Tibial artery (tissue), 4 donors: ENCODE data around the gene AMIGO3.

Experiments
- DNase-seq, 2 donors: peaks; one replicate each; pipeline ENCODE4 v3.0.0-alpha.2; 2019
- H3K27ac ChIP-seq, 2 donors: fragments of 200-600 bp; sonication (generic) in 1 of 2; 1 replicate in 1 of 2; 2 replicates in 1 of 2; pipeline ENCODE4 v1.5.1; 2018 to 2019; ENCODE audit warnings: mild to moderate bottlenecking in 1 of 2
- H3K27me3 ChIP-seq, 2 donors: fragments of 200-600 bp; sonication (generic) in 1 of 2; one replicate each; pipeline versions ENCODE4 v1.5.1 to v1.6.0; 2016 to 2019
- H3K36me3 ChIP-seq, 3 donors: fragments of 200-600 bp; sonication (generic) in 2 of 3; one replicate each; pipeline ENCODE4 v1.5.1; 2016 to 2019; ENCODE audit warnings: mild to moderate bottlenecking in 2 of 3
- H3K4me1 ChIP-seq, 4 donors: fragments of 200-600 bp; sonication (generic) in 2 of 4; 1 replicate in 3 of 4; 2 replicates in 1 of 4; pipeline ENCODE4 v1.5.1; 2016 to 2019
- H3K4me3 ChIP-seq, 2 donors: fragments of 200-600 bp; sonication (generic) in 1 of 2; 1 replicate in 1 of 2; 2 replicates in 1 of 2; pipeline ENCODE4 v1.5.1; 2018 to 2019; ENCODE audit warnings: mild to moderate bottlenecking in 2 of 2
- H3K9me3 ChIP-seq, 3 donors: fragments of 200-600 bp; sonication (generic) in 1 of 3; one replicate each; pipeline ENCODE4 v1.5.1; 2016 to 2019
- CTCF ChIP-seq, 2 experiments: fragments of 200-600 bp in 1 of 2; fragments of 450-650 bp in 1 of 2; IDR thresholded peaks; one replicate each; pipeline ENCODE4 v1.5.1; 2017 to 2019; ENCODE audit warnings: antibody characterized with exemption in 2 of 2, mild to moderate bottlenecking in 1 of 2, moderate library complexity in 1 of 2
- intact Hi-C: fragments of 100-400 bp; cut with DNase I; formaldehyde crosslinking; loops from one replicate; pipeline ENCODE4 v1.15.0; 2023; ENCODE audit warnings: low total_unique reads

AMIGO3 gene

GRCh38 chr3:49674497-49674983 lies 44.9 kb downstream of the AMIGO3 start:
- intact Hi-C loops = no loop called here
- Histone ChIP-seq H3K4me3 (peak overlapping the region; percentile 63 to 99), H3K4me1 (peaks cover 0 to 20% (median 15%) of the 10 kb centered on the region in 4 donors), H3K27ac (peak overlapping the region; percentile 80 to 84), H3K36me3 (peaks cover 37 to 39% (median 38%) of the 10 kb centered on the region in 3 donors), H3K27me3 (no peaks in the 10 kb centered on the region), H3K9me3 (no peaks in the 10 kb centered on the region)
- TF ChIP-seq CTCF (IDR thresholded peaks at IDR 0.05) = no peak
- DNase-seq = peak in 1 of 2 donors; percentile 40

- DNase-seq = peak; percentile 95 to 96
- no peaks in the 10 kb centered on the region for H3K27me3 ChIP-seq
- peaks cover 31 to 32% (median 31%) of the 10 kb centered on the region in 3 donors for H3K36me3 ChIP-seq
- H3K9me3 ChIP-seq = no peaks in the 10 kb centered on the region
- intact Hi-C loops = no loop called here
- H3K4me1 ChIP-seq = peaks cover 0 to 20% (median 15%) of the 10 kb centered on the region in 4 donors
- peak within 1 kb of the TSS; percentile 80 to 84 for H3K27ac ChIP-seq
- peak within 1 kb of the TSS; percentile 63 to 99 for H3K4me3 ChIP-seq
- no peak for TF ChIP-seq CTCF (IDR thresholded peaks at IDR 0.05)
Observed at GRCh38 chr3:49673715-49674496, 45.6 kb downstream of the AMIGO3 start, which contains the start of gene APEH. Gene APEH (plus strand): TSS chr3:49674351. CDS start chr3:49674402, 51 bp downstream.

GRCh38 chr3:49673121-49673714 lies 46.3 kb downstream of the AMIGO3 start:
- no peaks in the 10 kb centered on the region for H3K9me3 ChIP-seq
- peak overlapping the region; percentile 63 to 99 for H3K4me3 ChIP-seq
- H3K36me3 ChIP-seq = peaks cover 24 to 25% (median 24%) of the 10 kb centered on the region in 3 donors
- TF ChIP-seq CTCF (IDR thresholded peaks at IDR 0.05) = no peak
- intact Hi-C loops = no loop called here
- H3K27me3 ChIP-seq = peaks cover 0 to 4% of the 10 kb centered on the region in 2 donors
- H3K27ac ChIP-seq = peak overlapping the region; percentile 80 to 84
- peaks cover 0 to 20% (median 15%) of the 10 kb centered on the region in 4 donors for H3K4me1 ChIP-seq
- DNase-seq = no peak

GRCh38 chr3:49671291-49672288 lies 47.9 kb downstream of the AMIGO3 start:
- Histone ChIP-seq H3K4me3 (no peak overlapping the region), H3K27ac (no peak overlapping the region), H3K27me3 (peaks cover 0 to 5% of the 10 kb centered on the region in 2 donors), H3K36me3 (peaks cover 8 to 9% (median 8%) of the 10 kb centered on the region in 3 donors), H3K9me3 (no peaks in the 10 kb centered on the region), H3K4me1 (peaks cover 0 to 20% (median 15%) of the 10 kb centered on the region in 4 donors)
- intact Hi-C loops = loop anchor here (1.0 kb wide), 1 partner anchor 132 kb away; no protein-coding TSS in a partner anchor
- no peak for DNase-seq
- TF ChIP-seq CTCF (IDR thresholded peaks at IDR 0.05) = peak; percentile 66 to 79

GRCh38 chr3:49670940-49671290 lies 48.6 kb downstream of the AMIGO3 start:
- H3K27ac ChIP-seq = no peak overlapping the region
- TF ChIP-seq CTCF (IDR thresholded peaks at IDR 0.05) = no peak

More at GRCh38 chr3:49670940-49671290, 48.6 kb downstream of the AMIGO3 start:
- no peak for DNase-seq
- peaks cover 0 to 5% of the 10 kb centered on the region in 2 donors for H3K27me3 ChIP-seq
- intact Hi-C loops = loop anchor here (1.0 kb wide), 1 partner anchor 132 kb away; no protein-coding TSS in a partner anchor
- H3K9me3 ChIP-seq = no peaks in the 10 kb centered on the region
- no peak overlapping the region for H3K4me3 ChIP-seq
- peaks cover 1 to 2% (median 2%) of the 10 kb centered on the region in 3 donors for H3K36me3 ChIP-seq
- peaks cover 0 to 20% (median 15%) of the 10 kb centered on the region in 4 donors for H3K4me1 ChIP-seq
